H1 (cell line): ENCODE results near the gene PLXNA4. TPM values are rescaled to one million over a fixed set of nuclear protein-coding genes. Genes with fewer than 3 reads are reported as not detected.

ENCODE experiments used
- CTCF ChIA-PET: fragments of 300-600 bp; sonication (Branson Sonifier 250); formaldehyde crosslinking; loops from one replicate; lab custom pipeline; 2021; ENCODE audit not compliant: partially characterized antibody; lab: Charles Lee
- POLR2A ChIA-PET: fragments of 300-600 bp; sonication (Branson Sonifier 250); formaldehyde crosslinking; loops from one replicate; lab custom pipeline; 2021; ENCODE audit warnings: inconsistent platforms; ENCODE audit not compliant: partially characterized antibody; lab: Charles Lee
- DNase-seq, 2 experiments: peaks; one replicate each; pipeline versions ENCODE4 v3.0.0 to v3.0.0-alpha.2; 2010 to 2022; ENCODE audit warnings: low spot score in 2 of 2, low read depth in 1 of 2, mixed read lengths in 1 of 2
- FAIRE-seq: peaks from 2 replicates; lab custom pipeline; 2011; peaks lifted over from hg19 to GRCh38; lab: Jason Lieb, UNC
- H2AFZ ChIP-seq: 2 replicates; pipeline ENCODE4 v1.8.1; 2012; ENCODE audit warnings: low read length, inconsistent platforms
- H2AK5ac ChIP-seq: 2 replicates; pipeline ENCODE4 v1.6.1; 2013; ENCODE audit warnings: low read depth, low read length
- H2BK120ac ChIP-seq: replicated peaks from 2 replicates; pipeline ENCODE3; 2013; ENCODE audit warnings: low read depth, low read length, inconsistent platforms
- H2BK12ac ChIP-seq: 2 replicates; pipeline ENCODE4 v1.6.1; 2013; ENCODE audit warnings: low read depth, low read length
- H2BK15ac ChIP-seq: 2 replicates; pipeline ENCODE4 v1.6.1; 2013; ENCODE audit warnings: low read length
- H2BK20ac ChIP-seq: 2 replicates; pipeline ENCODE4 v1.6.1; 2013; ENCODE audit warnings: low read length
- H2BK5ac ChIP-seq: 2 replicates; pipeline ENCODE4 v1.6.1; 2013; ENCODE audit warnings: low read depth, low read length
- H3K14ac ChIP-seq: 2 replicates; pipeline ENCODE4 v1.6.1; 2013; ENCODE audit warnings: inconsistent platforms; ENCODE audit not compliant: insufficient read length
- H3K18ac ChIP-seq: 2 replicates; pipeline ENCODE4 v1.6.1; 2013; ENCODE audit warnings: low read length; ENCODE audit errors: extremely low read depth
- H3K23ac ChIP-seq: 2 replicates; pipeline ENCODE4 v1.6.1; 2013; ENCODE audit warnings: inconsistent platforms; ENCODE audit not compliant: insufficient read length
- H3K23me2 ChIP-seq: 2 replicates; pipeline ENCODE4 v1.6.1; 2013; ENCODE audit warnings: low read depth, low read length
- H3K27ac ChIP-seq: 2 replicates; pipeline ENCODE4 v1.6.1; 2011; ENCODE audit warnings: low read depth, low read length, inconsistent platforms
- H3K27me3 ChIP-seq, 4 experiments: replicated peaks in 1 of 4; 1 replicate in 1 of 4; 2 replicates in 3 of 4; pipeline versions ENCODE4 v1.6.1 to v1.8.1; 2011 to 2013; ENCODE audit warnings: low read length in 3 of 4, mild to moderate bottlenecking in 3 of 4, inconsistent platforms in 2 of 4, mixed read lengths in 2 of 4, moderate library complexity in 1 of 4; ENCODE audit not compliant: control insufficient read depth in 3 of 4, insufficient read depth in 3 of 4; ENCODE audit errors: extremely low read depth in 1 of 4
- H3K36me3 ChIP-seq, 4 experiments: 2 replicates each; pipeline versions ENCODE4 v1.6.1 to v1.8.1; 2011 to 2013; ENCODE audit warnings: mild to moderate bottlenecking in 4 of 4, low read length in 3 of 4, moderate library complexity in 2 of 4, control low read depth in 1 of 4, inconsistent platforms in 1 of 4; ENCODE audit not compliant: insufficient read depth in 4 of 4, control insufficient read depth in 2 of 4
- H3K4ac ChIP-seq: replicated peaks from 2 replicates; pipeline ENCODE3; 2013; ENCODE audit warnings: low read length, low read depth, mixed read lengths, inconsistent platforms; ENCODE audit not compliant: insufficient read length
- H3K4me1 ChIP-seq, 4 experiments: replicated peaks in 1 of 4; 1 replicate in 1 of 4; 2 replicates in 3 of 4; pipeline versions ENCODE4 v1.6.1 to v1.8.1; 2011 to 2013; ENCODE audit warnings: low read length in 3 of 4, inconsistent platforms in 2 of 4, mixed read lengths in 1 of 4; ENCODE audit not compliant: insufficient read depth in 4 of 4, control insufficient read depth in 3 of 4
- H3K4me2 ChIP-seq, 2 experiments: 2 replicates each; pipeline versions ENCODE4 v1.6.1 to v1.8.1; 2011 to 2013; ENCODE audit warnings: low read depth in 2 of 2, low read length in 2 of 2, control low read depth in 1 of 2, inconsistent platforms in 1 of 2, mild to moderate bottlenecking in 1 of 2; ENCODE audit not compliant: insufficient read depth in 1 of 2
- H3K4me3 ChIP-seq, 4 experiments: fragments of 200-600, 300-600 bp in 1 of 4; sonication (generic), shearing (Covaris generic), sonication (Bioruptor Twin) in 1 of 4; 2 replicates each; pipeline versions ENCODE4 v1.5.1 to v1.8.1; 2011 to 2016; ENCODE audit warnings: low read length in 4 of 4, low read depth in 3 of 4, control low read depth in 2 of 4, inconsistent platforms in 2 of 4, mild to moderate bottlenecking in 2 of 4, mixed read lengths in 1 of 4, moderate library complexity in 1 of 4; ENCODE audit not compliant: insufficient read depth in 2 of 4; ENCODE audit errors: extremely low read depth in 1 of 4
- H3K56ac ChIP-seq: replicated peaks from 2 replicates; pipeline ENCODE3; 2013; ENCODE audit warnings: low read depth, mild to moderate bottlenecking, mixed read lengths, low read length, inconsistent platforms; ENCODE audit not compliant: insufficient read length
- H3K79me1 ChIP-seq: 2 replicates; pipeline ENCODE4 v1.6.1; 2013; ENCODE audit warnings: low read depth, low read length, control low read depth
- H3K79me2 ChIP-seq, 2 experiments: 2 replicates each; pipeline versions ENCODE4 v1.6.1 to v1.8.1; 2012 to 2013; ENCODE audit warnings: low read length in 2 of 2, mild to moderate bottlenecking in 2 of 2, inconsistent platforms in 1 of 2; ENCODE audit not compliant: insufficient read depth in 2 of 2, control insufficient read depth in 1 of 2
- H3K9ac ChIP-seq, 4 experiments: replicated peaks in 1 of 4; 1 replicate in 1 of 4; 2 replicates in 3 of 4; pipeline versions ENCODE4 v1.6.1 to v1.8.1; 2011 to 2013; ENCODE audit warnings: low read depth in 3 of 4, low read length in 3 of 4, control low read depth in 2 of 4, mild to moderate bottlenecking in 2 of 4, moderate library complexity in 2 of 4, inconsistent platforms in 1 of 4; ENCODE audit errors: extremely low read depth in 1 of 4
- H3K9me3 ChIP-seq, 2 experiments: 2 replicates each; pipeline versions ENCODE4 v1.6.1 to v1.8.1; 2012 to 2013; ENCODE audit warnings: mild to moderate bottlenecking in 2 of 2, moderate library complexity in 2 of 2, control low read depth in 1 of 2, inconsistent platforms in 1 of 2, low read depth in 1 of 2, low read length in 1 of 2, mixed read lengths in 1 of 2; ENCODE audit not compliant: insufficient read depth in 2 of 2
- H4K20me1 ChIP-seq, 2 experiments: replicated peaks in 1 of 2; 2 replicates each; pipeline versions ENCODE3 to v1.8.1; 2011 to 2013; ENCODE audit warnings: inconsistent platforms in 2 of 2, low read length in 2 of 2, mild to moderate bottlenecking in 1 of 2; ENCODE audit not compliant: insufficient read depth in 2 of 2, control insufficient read depth in 1 of 2
- H4K5ac ChIP-seq: 2 replicates; pipeline ENCODE4 v1.6.1; 2013; ENCODE audit warnings: low read length, low read depth, mixed read lengths, inconsistent platforms; ENCODE audit not compliant: insufficient read length
- H4K8ac ChIP-seq: 2 replicates; pipeline ENCODE4 v1.8.0; 2013; ENCODE audit warnings: mild to moderate bottlenecking, moderate library complexity, low read length, inconsistent platforms; ENCODE audit not compliant: insufficient read depth; ENCODE audit errors: extremely low read depth
- H4K91ac ChIP-seq: replicated peaks from 2 replicates; pipeline ENCODE3; 2013; ENCODE audit warnings: low read length, mixed read lengths, inconsistent platforms; ENCODE audit not compliant: insufficient read length
- ATF3 ChIP-seq: IDR thresholded peaks from 2 replicates; pipeline ENCODE4 v1.6.1; 2011; ENCODE audit warnings: low read depth, mild to moderate bottlenecking, low read length; ENCODE audit not compliant: insufficient read depth
- CEBPB ChIP-seq: IDR thresholded peaks from 2 replicates; pipeline ENCODE4 v1.6.1; 2012; ENCODE audit warnings: low read depth, low read length
- HDAC2 ChIP-seq, 2 experiments: fragments of 300-600 bp in 1 of 2; sonication (generic) in 1 of 2; IDR thresholded peaks; 2 replicates each; pipeline ENCODE4 v1.6.1; 2011 to 2012; ENCODE audit warnings: low read depth in 2 of 2, low read length in 2 of 2, mild to moderate bottlenecking in 2 of 2, moderate library complexity in 2 of 2, borderline replicate concordance in 1 of 2, inconsistent platforms in 1 of 2
- JUND ChIP-seq: IDR thresholded peaks from 2 replicates; pipeline ENCODE4 v1.6.1; 2011; ENCODE audit warnings: mild to moderate bottlenecking, improper control_type of control experiment, low read length
- RNF2 ChIP-seq: fragments of 200-900, 300-1000 bp; sonication (generic); IDR thresholded peaks from 2 replicates; pipeline ENCODE4 v1.7.1; 2016; ENCODE audit warnings: borderline replicate concordance, low read depth, mild to moderate bottlenecking, antibody characterized with exemption, low read length; ENCODE audit not compliant: poor library complexity, severe bottlenecking; ENCODE audit errors: missing control alignments
- TAF1 ChIP-seq: IDR thresholded peaks from 2 replicates; pipeline ENCODE4 v1.6.1; 2011; ENCODE audit warnings: mild to moderate bottlenecking, low read depth, low read length
- WGBS, 2 experiments: shearing (Covaris generic) in 1 of 2; methylation state at CpG; one replicate each; pipeline versions ENCODE4 v1.1.6 to v1.1.7; 2013 to 2015; ENCODE audit warnings: low lambda C conversion rate in 2 of 2, mixed read lengths in 2 of 2, inconsistent platforms in 1 of 2, low coverage in 1 of 2, missing lambda C conversion rate in 1 of 2; ENCODE audit not compliant: insufficient replicate concordance in 2 of 2, insufficient coverage in 1 of 2, insufficient read length in 1 of 2; ENCODE audit errors: extremely low coverage in 1 of 2, missing lambda C conversion rate in 1 of 2; 5-methylcytosine and 5-hydroxymethylcytosine counted together
- polyA plus RNA-seq, 7 experiments: library from polyadenylated mRNA; depleted of rRNA in 3 of 7; stranded (reverse) in 5 of 7; unstranded in 2 of 7; fragments of >200 nt in 5 of 7; fragments of 200-250 nt in 2 of 7; gene quantifications; 1 replicate in 5 of 7; 2 replicates in 1 of 7; 4 replicates in 1 of 7; pipeline versions ENCODE4 v1.2.1 to v1.2.3, GENCODE V29; 2011 to 2013; ENCODE audit warnings: missing spikeins in 2 of 7, mixed read lengths in 2 of 7
- total RNA-seq: library from RNA; stranded (reverse); fragmentation: NEBNext Ultra II Directional; extraction: Animal tissue kit (Norgen Biotek cat#: 25700); gene quantifications from 2 replicates; pipeline ENCODE4 v1.2.1, GENCODE V29; 2021

Gene PLXNA4
- total and polyA plus RNA-seq, 2 of the 8 experiments (the other 6 are each of a cell fraction or from before 2014, with no cell fraction given): 0.76 to 0.79 TPM

GRCh38 chr7:132345543-132346129, 230.6 kb downstream of the PLXNA4 start:
- H2BK20ac ChIP-seq: no peak overlapping the region
- H4K20me1 ChIP-seq: no peaks in the 10 kb centered on the region
- no peak overlapping the region for H3K4me3 ChIP-seq
- H3K4ac ChIP-seq: no peak overlapping the region
- H4K8ac ChIP-seq: no peak overlapping the region
- H3K18ac ChIP-seq: no peak overlapping the region
- H2BK120ac ChIP-seq: no peak overlapping the region
- TF ChIP-seq RNF2 (no peak), HDAC2 (IDR thresholded peaks at IDR 0.05; ENCODE audit: borderline replicate concordance in 1 of 2, low read depth in 2 of 2, low read length in 2 of 2) (no peak), TAF1 (no peak), CEBPB (no peak), JUND (no peak), ATF3 (no peak)
- TF ChIP-seq, all 59 proteins: peak for 0
- FAIRE-seq: no peak
- Histone ChIP-seq H3K79me2 (no peaks in the 10 kb centered on the region), H3K27ac (no peak overlapping the region), H3K4me1 (peaks cover 0 to 8% (median 3%) of the 10 kb centered on the region in 4 experiments; a peak in 3 of 7 replicates), H3K4me2 (no peak overlapping the region), H3K36me3 (no peaks in the 10 kb centered on the region), H3K79me1 (no peaks in the 10 kb centered on the region), H3K56ac (no peak overlapping the region), H3K14ac (no peak overlapping the region), H2BK15ac (no peak overlapping the region), H2BK12ac (no peak overlapping the region), H2AK5ac (no peak overlapping the region), H3K23me2 (no peaks in the 10 kb centered on the region), H4K5ac (no peak overlapping the region), H3K27me3 (no peaks in the 10 kb centered on the region), H2AFZ (no peak overlapping the region), H3K9ac (no peak overlapping the region), H2BK5ac (no peak overlapping the region), H3K9me3 (no peaks in the 10 kb centered on the region), H3K23ac (no peak overlapping the region), H4K91ac (no peak overlapping the region)
- no peak for DNase-seq
- POLR2A ChIA-PET: interaction anchor here (0.8 kb wide), 1 partner anchor 9 kb away, joined by 3 read pairs; no protein-coding TSS in a partner anchor
- WGBS, 2 experiments: 88% methylated on average over 5 of the region's 6 CpGs; no CpG with 5 or more reads in 1 of the 2 experiments
- CTCF ChIA-PET: interaction anchor here (0.9 to 1.5 kb wide), 2 partner anchors 153 to 213 kb away, joined by 3 to 4 read pairs; no protein-coding TSS in a partner anchor
